Stimulated activated CD4-positive, alpha-beta T cell treated with anti-CD3 and anti-CD28 coated beads, Interleukin-4, amount 100 ng/mL, for 48 hours (primary cell): Measurements from ENCODE around the gene NAT8L.

Experiments used
- DNase-seq, 2 donors: peaks; one replicate each; pipeline ENCODE4 v3.0.0-alpha.2; 2020; ENCODE audit warnings: low read depth in 2 of 2

Gene NAT8L

GRCh38 chr4:2064276-2064991 lies 5.3 kb downstream of the NAT8L start:
- no peak for DNase-seq

- DNase-seq: no peak
Measured at GRCh38 chr4:2065106-2065930, 6.2 kb downstream of the NAT8L start.

- DNase-seq: no peak
Measured at GRCh38 chr4:2066011-2066551, 7.0 kb downstream of the NAT8L start.

- no peak for DNase-seq
Measured at GRCh38 chr4:2066571-2067445, 7.7 kb downstream of the NAT8L start.

- no peak for DNase-seq
Measured at GRCh38 chr4:2067446-2068197, 8.5 kb downstream of the NAT8L start.

GRCh38 chr4:2068198-2068470 lies 9.0 kb downstream of the NAT8L start:
- no peak for DNase-seq

GRCh38 chr4:2068566-2068965 lies 9.4 kb downstream of the NAT8L start:
- DNase-seq: no peak

GRCh38 chr4:2069161-2069971 lies 10.2 kb downstream of the NAT8L start:
- DNase-seq: no peak

GRCh38 chr4:2069986-2070385 lies 10.9 kb downstream of the NAT8L start:
- DNase-seq: no peak

- no peak for DNase-seq
Measured at GRCh38 chr4:2070421-2071251, 11.5 kb downstream of the NAT8L start.

GRCh38 chr4:2071252-2071911 lies 12.3 kb downstream of the NAT8L start:
- no peak for DNase-seq

GRCh38 chr4:2071912-2072867 lies 13.1 kb downstream of the NAT8L start:
- DNase-seq: no peak

- no peak for DNase-seq
Measured at GRCh38 chr4:2072971-2073807, 14.1 kb downstream of the NAT8L start.

GRCh38 chr4:2073808-2074481 lies 14.8 kb downstream of the NAT8L start:
- no peak for DNase-seq

- no peak for DNase-seq
Measured at GRCh38 chr4:2074588-2074987, 15.5 kb downstream of the NAT8L start.

- no peak for DNase-seq
Measured at GRCh38 chr4:2075171-2075986, 16.3 kb downstream of the NAT8L start.
